Osteocyte (in vitro differentiated cells): ENCODE results near the gene VSIG2. TPM values are rescaled to one million over a fixed set of nuclear protein-coding genes. Genes with fewer than 3 reads are reported as not detected.

Experiments
- DNase-seq: peaks from one replicate; pipeline ENCODE4 v3.0.0; 2021; ENCODE audit warnings: mixed read lengths; ENCODE audit not compliant: unreplicated experiment; ENCODE audit errors: extremely low spot score
- H3K27ac Mint-ChIP-seq: one replicate; pipeline ENCODE4 v1.8.0; 2021; ENCODE audit warnings: mild to moderate bottlenecking, mixed read lengths; ENCODE audit not compliant: unreplicated experiment
- H3K27me3 Mint-ChIP-seq: one replicate; pipeline ENCODE4 v1.8.0; 2021; ENCODE audit warnings: mixed read lengths; ENCODE audit not compliant: unreplicated experiment
- H3K36me3 Mint-ChIP-seq: one replicate; pipeline ENCODE4 v1.8.0; 2021; ENCODE audit warnings: mixed read lengths; ENCODE audit not compliant: unreplicated experiment
- H3K4me1 Mint-ChIP-seq: one replicate; pipeline ENCODE4 v1.8.0; 2021; ENCODE audit warnings: mixed read lengths; ENCODE audit not compliant: unreplicated experiment
- H3K4me3 Mint-ChIP-seq: one replicate; pipeline ENCODE4 v1.8.0; 2021; ENCODE audit warnings: mild to moderate bottlenecking, moderate library complexity, mixed read lengths; ENCODE audit not compliant: unreplicated experiment
- H3K9me3 Mint-ChIP-seq: one replicate; pipeline ENCODE4 v1.8.0; 2021; ENCODE audit warnings: mixed read lengths; ENCODE audit not compliant: unreplicated experiment
- CTCF ChIP-seq: fragments of 200-600 bp; sonication (generic); IDR thresholded peaks from 2 replicates; pipeline ENCODE4 v1.5.0; 2021; ENCODE audit warnings: antibody characterized with exemption, mild to moderate bottlenecking, moderate library complexity
- total RNA-seq: library from RNA; stranded (reverse); gene quantifications from 2 replicates; pipeline ENCODE4 v1.2.1, GENCODE V29; 2021

The VSIG2 gene
- total RNA-seq, 1 donor from 2014 or later, result 0.30 TPM

GRCh38 chr11:124712392-124712791, 39.7 kb downstream of the VSIG2 start:
- H3K27me3 Mint-ChIP-seq, result peaks cover 49% of the 10 kb centered on the region
- peaks cover 3% of the 10 kb centered on the region for H3K9me3 Mint-ChIP-seq
- H3K4me3 Mint-ChIP-seq, result no peak overlapping the region
- H3K36me3 Mint-ChIP-seq, result no peaks in the 10 kb centered on the region
- no peak overlapping the region for H3K27ac Mint-ChIP-seq
- TF ChIP-seq CTCF, result no peak
- no peaks in the 10 kb centered on the region for H3K4me1 Mint-ChIP-seq
- DNase-seq, result no peak

- Mint-ChIP-seq H3K4me3 (no peak overlapping the region), H3K9me3 (peaks cover 3% of the 10 kb centered on the region), H3K4me1 (no peaks in the 10 kb centered on the region), H3K27me3 (peaks cover 36% of the 10 kb centered on the region), H3K36me3 (no peaks in the 10 kb centered on the region), H3K27ac (no peak overlapping the region)
- TF ChIP-seq CTCF, result no peak
- no peak for DNase-seq
Measured at GRCh38 chr11:124707829-124708228, 44.2 kb downstream of the VSIG2 start.

GRCh38 chr11:124700028-124700427, 52.0 kb downstream of the VSIG2 start:
- Mint-ChIP-seq H3K4me1 (no peaks in the 10 kb centered on the region), H3K27me3 (peaks cover 33% of the 10 kb centered on the region)

GRCh38 chr11:124699547-124699946, 52.5 kb downstream of the VSIG2 start:
- H3K4me1 Mint-ChIP-seq, result no peaks in the 10 kb centered on the region

More at GRCh38 chr11:124700028-124700427, 52.0 kb downstream of the VSIG2 start:
- TF ChIP-seq CTCF, result no peak
- Mint-ChIP-seq H3K4me3 (no peak overlapping the region), H3K9me3 (peaks cover 5% of the 10 kb centered on the region), H3K27ac (no peak overlapping the region), H3K36me3 (no peaks in the 10 kb centered on the region)
- no peak for DNase-seq

More at GRCh38 chr11:124699547-124699946, 52.5 kb downstream of the VSIG2 start:
- peaks cover 5% of the 10 kb centered on the region for H3K9me3 Mint-ChIP-seq
- no peak for DNase-seq
- TF ChIP-seq CTCF, result no peak
- H3K4me3 Mint-ChIP-seq, result no peak overlapping the region
- peaks cover 33% of the 10 kb centered on the region for H3K27me3 Mint-ChIP-seq
- H3K36me3 Mint-ChIP-seq, result no peaks in the 10 kb centered on the region
- no peak overlapping the region for H3K27ac Mint-ChIP-seq

Other genes with a start within 250 kb of the VSIG2 start
- gene OR8B12, start 208.6 kb downstream of the VSIG2 start, total RNA-seq, result not detected in 2 replicates
- gene OR8A1, start 182.3 kb downstream of the VSIG2 start, total RNA-seq, result not detected in 2 replicates
- not detected in 2 replicates for gene PANX3, start 140.8 kb downstream of the VSIG2 start, total RNA-seq
- gene TBRG1, start 129.4 kb downstream of the VSIG2 start, total RNA-seq, result 34.8 and 37.4 TPM in 2 replicates
- 13.8 and 18.5 TPM in 2 replicates for gene SIAE, start 78.5 kb downstream of the VSIG2 start, total RNA-seq
- 3.7 and 4.7 TPM in 2 replicates for gene SPA17, start 78.4 kb downstream of the VSIG2 start, total RNA-seq
- 0.97 and 1.0 TPM in 2 replicates for gene NRGN, start 12.3 kb downstream of the VSIG2 start, total RNA-seq
- gene ESAM, start 10.0 kb upstream of the VSIG2 start, total RNA-seq, result 0.71 and 1.7 TPM in 2 replicates
- gene MSANTD2, start 48.2 kb upstream of the VSIG2 start, total RNA-seq, result 14.3 and 15.2 TPM in 2 replicates
- 14.5 and 15.3 TPM in 2 replicates for gene ROBO3, start 113.2 kb upstream of the VSIG2 start, total RNA-seq
- 0.56 TPM in 1 of 2 replicates, not detected in the other for gene ROBO4, start 145.6 kb upstream of the VSIG2 start, total RNA-seq
- not detected in 2 replicates for gene HEPN1, start 167.0 kb upstream of the VSIG2 start, total RNA-seq
- not detected in 2 replicates for gene HEPACAM, start 183.8 kb upstream of the VSIG2 start, total RNA-seq
- gene CCDC15, start 201.9 kb upstream of the VSIG2 start, total RNA-seq, result 1.3 and 1.8 TPM in 2 replicates